GM12878 (cell line): Measurements from ENCODE around the gene MRTFB. TPM values are rescaled to one million over a fixed set of nuclear protein-coding genes. Genes with fewer than 3 reads are reported as not detected.

Experiments
- ATAC-seq: fragments of 200-7000 bp; cut with Tn5 transposase; 3 replicates; pipeline ENCODE4 v1.9.1; 2020; ENCODE audit warnings: mild to moderate bottlenecking, moderate library complexity
- BruUV-seq: library from RNA; stranded (reverse); fragments of 400-500 nt; replicated peaks from 2 replicates; lab custom pipeline; 2021; lab: Mats Ljungman, UMichigan
- CTCF ChIA-PET: fragments of 300-600 bp; sonication (Branson Sonifier 250); formaldehyde crosslinking; extraction: SDS; loops from one replicate; lab custom pipeline; 2021; ENCODE audit warnings: inconsistent platforms; lab: Yijun Ruan, JAX
- POLR2A ChIA-PET: fragments of 350-600 bp; formaldehyde crosslinking; extraction: SDS; loops from one replicate; lab custom pipeline; 2021; ENCODE audit warnings: inconsistent platforms; lab: Charles Lee
- RAD21 ChIA-PET: fragments of 300-600 bp; sonication (Branson Sonifier 250); formaldehyde crosslinking; loops from one replicate; lab custom pipeline; 2023; ENCODE audit warnings: antibody characterized with exemption; ENCODE audit not compliant: unreplicated experiment; lab: Charles Lee
- SMC1A ChIA-PET: fragments of 300-600 bp; sonication (Branson Sonifier 250); formaldehyde crosslinking; loops from one replicate; lab custom pipeline; 2023; ENCODE audit not compliant: unreplicated experiment, uncharacterized antibody; lab: Charles Lee
- DNase-seq: peaks from one replicate; pipeline ENCODE4 v3.0.0-alpha.2; 2011; ENCODE audit warnings: low read depth, low spot score
- FAIRE-seq: peaks from 3 replicates; lab custom pipeline; 2011; peaks lifted over from hg19 to GRCh38; lab: Jason Lieb, UNC
- H2AFZ ChIP-seq: 2 replicates; pipeline ENCODE4 v1.6.0; 2011; ENCODE audit warnings: low read depth, low read length, control low read depth; ENCODE audit not compliant: control insufficient read depth
- H3K27ac ChIP-seq: 2 replicates; pipeline ENCODE4 v1.5.1; 2011; ENCODE audit warnings: control low read depth; ENCODE audit not compliant: control insufficient read depth, insufficient read depth
- H3K27me3 ChIP-seq, 2 experiments: replicated peaks in 1 of 2; 2 replicates each; pipeline versions ENCODE4 v1.6.0 to v1.6.1; 2011; ENCODE audit warnings: low read length in 1 of 2; ENCODE audit not compliant: control insufficient read depth in 2 of 2, insufficient read depth in 2 of 2
- H3K36me3 ChIP-seq, 2 experiments: 2 replicates each; pipeline ENCODE4 v1.5.1; 2011; ENCODE audit warnings: low read length in 1 of 2; ENCODE audit not compliant: control insufficient read depth in 2 of 2, insufficient read depth in 2 of 2
- H3K4me1 ChIP-seq: 2 replicates; pipeline ENCODE4 v1.6.1; 2011; ENCODE audit warnings: mild to moderate bottlenecking, low read length, moderate library complexity, mixed read lengths; ENCODE audit not compliant: control insufficient read depth, insufficient read depth
- H3K4me2 ChIP-seq: 2 replicates; pipeline ENCODE4 v1.6.0; 2011; ENCODE audit warnings: control low read depth; ENCODE audit not compliant: control insufficient read depth, insufficient read depth
- H3K4me3 ChIP-seq: fragments of 200-600 bp; sonication (generic); 2 replicates; pipeline ENCODE4 v1.5.1; 2016
- H3K79me2 ChIP-seq: 2 replicates; pipeline ENCODE4 v1.6.0; 2011; ENCODE audit warnings: low read length; ENCODE audit not compliant: control insufficient read depth, insufficient read depth
- H3K9ac ChIP-seq: 2 replicates; pipeline ENCODE4 v1.8.0; 2011; ENCODE audit warnings: low read length, control low read depth, mixed read lengths; ENCODE audit not compliant: control insufficient read depth, insufficient read depth
- H3K9me3 ChIP-seq: replicated peaks from 3 replicates; pipeline ENCODE4 v1.5.1; 2011; ENCODE audit warnings: mild to moderate bottlenecking, low read length; ENCODE audit not compliant: control insufficient read depth, insufficient read depth
- H4K20me1 ChIP-seq: 2 replicates; pipeline ENCODE4 v1.6.0; 2011; ENCODE audit not compliant: control insufficient read depth, insufficient read depth
- CBX5 ChIP-seq: sonication (generic); IDR thresholded peaks from 2 replicates; pipeline ENCODE4 v1.6.1; 2016; ENCODE audit warnings: low read depth, moderate library complexity, mild to moderate bottlenecking, inconsistent platforms
- CHD1 ChIP-seq: IDR thresholded peaks from 2 replicates; pipeline ENCODE4 v1.6.1; 2012; ENCODE audit warnings: low read depth, low read length, improper control_type of control experiment
- CHD2 ChIP-seq: IDR thresholded peaks from 2 replicates; pipeline ENCODE4 v1.6.1; 2011; ENCODE audit warnings: low read depth, low read length, improper control_type of control experiment, borderline replicate concordance
- EP300 ChIP-seq, 2 experiments: fragments of 150-350 bp in 1 of 2; IDR thresholded peaks; 2 replicates each; pipeline ENCODE4 v1.6.1; 2011 to 2012; ENCODE audit warnings: low read depth in 2 of 2, low read length in 2 of 2, borderline replicate concordance in 1 of 2, improper control_type of control experiment in 1 of 2, inconsistent platforms in 1 of 2; ENCODE audit not compliant: control insufficient read depth in 1 of 2
- HDAC2 ChIP-seq: fragments of 200-600 bp; sonication (generic); IDR thresholded peaks from 2 replicates; pipeline ENCODE4 v1.6.1; 2017
- HDAC6 ChIP-seq: fragments of 200-600 bp; sonication (generic); IDR thresholded peaks from one replicate; pipeline ENCODE4 v1.8.0; 2017; ENCODE audit warnings: antibody characterized with exemption; ENCODE audit not compliant: unreplicated experiment
- HDGF ChIP-seq: fragments of 450-650 bp; IDR thresholded peaks from 2 replicates; pipeline ENCODE4 v1.6.1; 2016; ENCODE audit warnings: antibody characterized with exemption
- JUNB ChIP-seq: IDR thresholded peaks from 2 replicates; pipeline ENCODE4 v1.6.1; 2016; ENCODE audit warnings: antibody characterized with exemption, mild to moderate bottlenecking
- NR2F1 ChIP-seq: fragments of 450-650 bp; conservative IDR thresholded peaks from 2 replicates; pipeline ENCODE4 v1.6.1; 2017; ENCODE audit warnings: mild to moderate bottlenecking
- RCOR1 ChIP-seq: conservative IDR thresholded peaks from 2 replicates; pipeline ENCODE4 v1.6.1; 2012; ENCODE audit warnings: low read depth, low read length, improper control_type of control experiment
- RELB ChIP-seq: fragments of 450-650 bp; IDR thresholded peaks from 2 replicates; pipeline ENCODE4 v1.6.1; 2017; ENCODE audit warnings: low read depth, mild to moderate bottlenecking, moderate library complexity
- SMC3 ChIP-seq: IDR thresholded peaks from 2 replicates; pipeline ENCODE4 v1.6.1; 2011; ENCODE audit warnings: low read length, improper control_type of control experiment, borderline replicate concordance
- SP1 ChIP-seq: IDR thresholded peaks from one replicate; pipeline ENCODE4 v1.6.1; 2011; ENCODE audit warnings: low read depth, low read length
- SPI1 ChIP-seq: IDR thresholded peaks from 2 replicates; pipeline ENCODE4 v1.6.1; 2011; ENCODE audit warnings: low read depth, mild to moderate bottlenecking, low read length, moderate library complexity, borderline replicate concordance; ENCODE audit not compliant: insufficient read depth
- TARDBP ChIP-seq: IDR thresholded peaks from 2 replicates; pipeline ENCODE4 v1.6.1; 2016; ENCODE audit warnings: borderline replicate concordance
- TBL1XR1 ChIP-seq: IDR thresholded peaks from 2 replicates; pipeline ENCODE4 v1.6.1; 2012; ENCODE audit warnings: low read depth, low read length, improper control_type of control experiment
- ZBTB40 ChIP-seq: fragments of 450-650 bp; IDR thresholded peaks from 2 replicates; pipeline ENCODE4 v1.6.1; 2016; ENCODE audit warnings: mild to moderate bottlenecking, moderate library complexity, borderline replicate concordance
- WGBS: methylation state at CpG from one replicate; pipeline ENCODE4 v1.1.6; 2016; ENCODE audit warnings: low lambda C conversion rate; ENCODE audit not compliant: insufficient replicate concordance, insufficient coverage; ENCODE audit errors: missing lambda C conversion rate; 5-methylcytosine and 5-hydroxymethylcytosine counted together
- in situ Hi-C: fragments of 300-500 bp; cut with MboI; formaldehyde crosslinking; loops from 9 replicates; pipeline ENCODE4 v1.14.3; 2018; ENCODE audit warnings: mixed read lengths
- intact Hi-C: fragments of 100-400 bp; cut with micrococcal nuclease; formaldehyde crosslinking; loops from one replicate; pipeline ENCODE4 v1.14.2; 2022; ENCODE audit not compliant: unreplicated experiment
- polyA plus RNA-seq, 11 experiments: library from polyadenylated mRNA; depleted of rRNA in 4 of 11; unstranded in 6 of 11; stranded (reverse) in 5 of 11; fragments of >200 nt; fragmentation: Nextera tagmentation in 4 of 11; fragmentation: Illumina TruSeq in 1 of 11; extraction: Ambion mirVana in 4 of 11; extraction: Trizol in 1 of 11; gene quantifications; 1 replicate in 1 of 11; 2 replicates in 10 of 11; pipeline versions ENCODE4 v1.2.1 to v1.2.3, GENCODE V29; 2011 to 2016; ENCODE audit warnings: inconsistent platforms in 2 of 11, missing spikeins in 2 of 11, low read depth in 1 of 11
- total RNA-seq, 4 experiments: library from RNA; depleted of rRNA in 3 of 4; stranded (reverse); fragments of >200 nt in 3 of 4; fragmentation: Illumina TruSeq in 1 of 4; extraction: Trizol in 1 of 4; gene quantifications; 2 replicates each; pipeline versions ENCODE4 v1.2.1 to v1.2.3, GENCODE V29; 2013 to 2021

Gene MRTFB
- total and polyA plus RNA-seq, 10 of the 15 experiments (the other 5 are each of a cell fraction or from before 2014, with no cell fraction given), result 2.1 to 14.3 (median 8.0) TPM

GRCh38 chr16:14303182-14303618 is 232.1 kb downstream of the MRTFB start (continued):
- TF ChIP-seq HDGF (no peak), SP1 (no peak), RELB (no peak), TBL1XR1 (no peak), SMC3 (no peak), CBX5 (no peak), SPI1 (no peak), HDAC6 (no peak), EP300 (IDR thresholded peaks at IDR 0.05; ENCODE audit: borderline replicate concordance in 1 of 2, control insufficient read depth in 1 of 2, low read depth in 2 of 2, low read length in 2 of 2) (no peak)

- Histone ChIP-seq H3K9me3 (no peaks in the 10 kb centered on the region; the same call in 2 of the 3 replicates), H3K4me1 (peaks cover 30% of the 10 kb centered on the region), H3K9ac (peak overlapping the region; percentile 92), H2AFZ (no peak overlapping the region), H3K36me3 (no peaks in the 10 kb centered on the region), H3K4me3 (peak overlapping the region; percentile 91), H3K27me3 (no peaks in the 10 kb centered on the region), H3K27ac (peak overlapping the region; percentile 92), H3K79me2 (peaks cover 69% of the 10 kb centered on the region), H3K4me2 (peak overlapping the region; percentile 72), H4K20me1 (no peaks in the 10 kb centered on the region)
- ChIA-PET POLR2A (interaction anchor here (0.5 to 1.6 kb wide), 7 partner anchors 13 to 380 kb away, joined by 3 to 6 read pairs (median 3); no protein-coding TSS in a partner anchor), SMC1A (interaction anchor here (0.9 to 10.7 kb wide), 10 partner anchors 18 to 380 kb away, joined by 3 to 95 read pairs (median 6); no protein-coding TSS in a partner anchor), CTCF (interaction anchor here (0.6 to 8.9 kb wide), 8 partner anchors 17 to 384 kb away, joined by 3 to 49 read pairs (median 4); partner anchors contain the start of gene ERCC4), RAD21 (interaction anchor here (0.5 to 8.9 kb wide), 14 partner anchors 7 to 501 kb away, joined by 3 to 75 read pairs (median 4); no protein-coding TSS in a partner anchor)
- ATAC-seq (peak; percentile 6; the same call in 1 of the 3 replicates), FAIRE-seq (no peak), DNase-seq (no peak)
- in situ Hi-C loops (no loop called here), intact Hi-C loops (loop anchor here (2.0 to 10.0 kb wide), 3 partner anchors 103 to 328 kb away; partner anchors contain the start of genes BFAR and PARN)
- TSS peak; percentile 57 for BruUV-seq
- 2% methylated on average over 31 of the region's 31 CpGs for whole genome bisulfite sequencing
- TF ChIP-seq TARDBP, result no peak
- no peak for TF ChIP-seq RCOR1
- no peak for TF ChIP-seq HDAC2
- TF ChIP-seq ZBTB40, result no peak
- TF ChIP-seq NR2F1, result 0 out of 2 replicates have a peak, but pooled peaks have one; percentile 11
- TF ChIP-seq CHD1, result no peak
- TF ChIP-seq CHD2, result 0 out of 2 replicates have a peak, but pooled peaks have one; percentile 21
- TF ChIP-seq JUNB, result no peak
Observed at GRCh38 chr16:14303639-14304394, 232.7 kb downstream of the MRTFB start.
